GM12878 (cell line): ENCODE measurements around the gene HMX2. TPM values are rescaled to one million over a fixed set of nuclear protein-coding genes. Genes with fewer than 3 reads are reported as not detected.

ENCODE experiments used
- ATAC-seq: fragments of 200-7000 bp; cut with Tn5 transposase; 3 replicates; pipeline ENCODE4 v1.9.1; 2020; ENCODE audit warnings: mild to moderate bottlenecking, moderate library complexity
- BruUV-seq: library from RNA; stranded (reverse); fragments of 400-500 nt; replicated peaks from 2 replicates; lab custom pipeline; 2021; lab: Mats Ljungman, UMichigan
- CTCF ChIA-PET: fragments of 300-600 bp; sonication (Branson Sonifier 250); formaldehyde crosslinking; extraction: SDS; loops from one replicate; lab custom pipeline; 2021; ENCODE audit warnings: inconsistent platforms; lab: Yijun Ruan, JAX
- POLR2A ChIA-PET: fragments of 350-600 bp; formaldehyde crosslinking; extraction: SDS; loops from one replicate; lab custom pipeline; 2021; ENCODE audit warnings: inconsistent platforms; lab: Charles Lee
- RAD21 ChIA-PET: fragments of 300-600 bp; sonication (Branson Sonifier 250); formaldehyde crosslinking; loops from one replicate; lab custom pipeline; 2023; ENCODE audit warnings: antibody characterized with exemption; ENCODE audit not compliant: unreplicated experiment; lab: Charles Lee
- SMC1A ChIA-PET: fragments of 300-600 bp; sonication (Branson Sonifier 250); formaldehyde crosslinking; loops from one replicate; lab custom pipeline; 2023; ENCODE audit not compliant: unreplicated experiment, uncharacterized antibody; lab: Charles Lee
- DNase-seq: peaks from one replicate; pipeline ENCODE4 v3.0.0-alpha.2; 2011; ENCODE audit warnings: low read depth, low spot score
- FAIRE-seq: peaks from 3 replicates; lab custom pipeline; 2011; peaks lifted over from hg19 to GRCh38; lab: Jason Lieb, UNC
- H2AFZ ChIP-seq: 2 replicates; pipeline ENCODE4 v1.6.0; 2011; ENCODE audit warnings: low read depth, low read length, control low read depth; ENCODE audit not compliant: control insufficient read depth
- H3K27ac ChIP-seq: 2 replicates; pipeline ENCODE4 v1.5.1; 2011; ENCODE audit warnings: control low read depth; ENCODE audit not compliant: control insufficient read depth, insufficient read depth
- H3K27me3 ChIP-seq, 2 experiments: replicated peaks in 1 of 2; 2 replicates each; pipeline versions ENCODE4 v1.6.0 to v1.6.1; 2011; ENCODE audit warnings: low read length in 1 of 2; ENCODE audit not compliant: control insufficient read depth in 2 of 2, insufficient read depth in 2 of 2
- H3K36me3 ChIP-seq, 2 experiments: 2 replicates each; pipeline ENCODE4 v1.5.1; 2011; ENCODE audit warnings: low read length in 1 of 2; ENCODE audit not compliant: control insufficient read depth in 2 of 2, insufficient read depth in 2 of 2
- H3K4me1 ChIP-seq: 2 replicates; pipeline ENCODE4 v1.6.1; 2011; ENCODE audit warnings: mild to moderate bottlenecking, low read length, moderate library complexity, mixed read lengths; ENCODE audit not compliant: control insufficient read depth, insufficient read depth
- H3K4me2 ChIP-seq: 2 replicates; pipeline ENCODE4 v1.6.0; 2011; ENCODE audit warnings: control low read depth; ENCODE audit not compliant: control insufficient read depth, insufficient read depth
- H3K4me3 ChIP-seq: fragments of 200-600 bp; sonication (generic); 2 replicates; pipeline ENCODE4 v1.5.1; 2016
- H3K79me2 ChIP-seq: 2 replicates; pipeline ENCODE4 v1.6.0; 2011; ENCODE audit warnings: low read length; ENCODE audit not compliant: control insufficient read depth, insufficient read depth
- H3K9ac ChIP-seq: 2 replicates; pipeline ENCODE4 v1.8.0; 2011; ENCODE audit warnings: low read length, control low read depth, mixed read lengths; ENCODE audit not compliant: control insufficient read depth, insufficient read depth
- H3K9me3 ChIP-seq: replicated peaks from 3 replicates; pipeline ENCODE4 v1.5.1; 2011; ENCODE audit warnings: mild to moderate bottlenecking, low read length; ENCODE audit not compliant: control insufficient read depth, insufficient read depth
- H4K20me1 ChIP-seq: 2 replicates; pipeline ENCODE4 v1.6.0; 2011; ENCODE audit not compliant: control insufficient read depth, insufficient read depth
- GATAD2B ChIP-seq: fragments of 450-650 bp; conservative IDR thresholded peaks from 2 replicates; pipeline ENCODE4 v1.6.1; 2017; ENCODE audit warnings: low read depth, mild to moderate bottlenecking, moderate library complexity
- HDAC6 ChIP-seq: fragments of 200-600 bp; sonication (generic); IDR thresholded peaks from one replicate; pipeline ENCODE4 v1.8.0; 2017; ENCODE audit warnings: antibody characterized with exemption; ENCODE audit not compliant: unreplicated experiment
- PAX5 ChIP-seq: IDR thresholded peaks from 2 replicates; pipeline ENCODE4 v1.6.1; 2011; ENCODE audit warnings: low read depth, low read length, borderline replicate concordance
- SMARCA5 ChIP-seq: fragments of 450-650 bp; IDR thresholded peaks from 2 replicates; pipeline ENCODE4 v1.6.1; 2017; ENCODE audit warnings: mild to moderate bottlenecking
- SP1 ChIP-seq: IDR thresholded peaks from one replicate; pipeline ENCODE4 v1.6.1; 2011; ENCODE audit warnings: low read depth, low read length
- SREBF1 ChIP-seq: IDR thresholded peaks from 2 replicates; pipeline ENCODE4 v1.6.1; 2012; ENCODE audit warnings: mild to moderate bottlenecking, low read length
- WGBS: methylation state at CpG from one replicate; pipeline ENCODE4 v1.1.6; 2016; ENCODE audit warnings: low lambda C conversion rate; ENCODE audit not compliant: insufficient replicate concordance, insufficient coverage; ENCODE audit errors: missing lambda C conversion rate; 5-methylcytosine and 5-hydroxymethylcytosine counted together
- in situ Hi-C: fragments of 300-500 bp; cut with MboI; formaldehyde crosslinking; loops from 9 replicates; pipeline ENCODE4 v1.14.3; 2018; ENCODE audit warnings: mixed read lengths
- intact Hi-C: fragments of 100-400 bp; cut with micrococcal nuclease; formaldehyde crosslinking; loops from one replicate; pipeline ENCODE4 v1.14.2; 2022; ENCODE audit not compliant: unreplicated experiment
- polyA plus RNA-seq, 11 experiments: library from polyadenylated mRNA; depleted of rRNA in 4 of 11; unstranded in 6 of 11; stranded (reverse) in 5 of 11; fragments of >200 nt; fragmentation: Nextera tagmentation in 4 of 11; fragmentation: Illumina TruSeq in 1 of 11; extraction: Ambion mirVana in 4 of 11; extraction: Trizol in 1 of 11; gene quantifications; 1 replicate in 1 of 11; 2 replicates in 10 of 11; pipeline versions ENCODE4 v1.2.1 to v1.2.3, GENCODE V29; 2011 to 2016; ENCODE audit warnings: inconsistent platforms in 2 of 11, missing spikeins in 2 of 11, low read depth in 1 of 11
- total RNA-seq, 4 experiments: library from RNA; depleted of rRNA in 3 of 4; stranded (reverse); fragments of >200 nt in 3 of 4; fragmentation: Illumina TruSeq in 1 of 4; extraction: Trizol in 1 of 4; gene quantifications; 2 replicates each; pipeline versions ENCODE4 v1.2.1 to v1.2.3, GENCODE V29; 2013 to 2021
- TF ChIP-seq, protein P1 (sequence below): IDR thresholded peaks from 2 replicates; pipeline ENCODE4 v1.6.1; 2012; ENCODE audit warnings: low read depth, low read length, improper control_type of control experiment
- TF ChIP-seq, protein P2 (sequence below): fragments of 450-650 bp; IDR thresholded peaks from 2 replicates; pipeline ENCODE4 v1.6.1; 2016; ENCODE audit warnings: mild to moderate bottlenecking, moderate library complexity, borderline replicate concordance
- TF ChIP-seq, protein P3 (sequence below): fragments of 450-650 bp; IDR thresholded peaks from 2 replicates; pipeline ENCODE4 v1.6.1; 2017; ENCODE audit warnings: mild to moderate bottlenecking, low read depth, inconsistent platforms; ENCODE audit not compliant: poor library complexity, severe bottlenecking

Gene HMX2
- total and polyA plus RNA-seq, 10 of the 15 experiments (the other 5 are each of a cell fraction or from before 2014, with no cell fraction given), result 1.4 to 31.3 (median 16.8) TPM; not detected in 1

DNA sequence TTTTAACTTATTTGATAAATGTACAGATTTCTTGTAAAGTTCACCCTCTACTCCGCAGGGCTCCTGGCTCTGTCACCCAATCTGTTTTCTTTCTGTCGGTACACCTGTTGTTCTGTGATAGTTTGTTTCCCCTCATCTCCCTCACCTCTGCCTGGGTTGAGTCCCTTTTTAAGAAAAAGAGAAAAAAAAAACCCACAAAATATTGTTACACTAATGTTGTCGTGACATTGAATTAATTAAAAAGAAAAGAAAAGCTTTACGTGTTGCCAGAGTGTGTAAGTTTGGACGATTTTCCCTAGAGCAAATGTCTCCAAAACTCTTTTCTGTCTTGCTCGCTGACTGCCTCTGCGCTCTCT is 8.8 kb upstream of the HMX2 start:
- no peak for ATAC-seq
- peaks cover 31% of the 10 kb centered on the region for H3K79me2 ChIP-seq
- ChIA-PET RAD21 (interaction anchor here (0.6 to 1.5 kb wide), 3 partner anchors 214 to 419 kb away, joined by 4 to 7 read pairs (median 5); no protein-coding TSS in a partner anchor), POLR2A (interaction anchor here (1.0 kb wide), 1 partner anchor 15 kb away, joined by 4 read pairs; the partner anchor contains the start of gene BUB3), CTCF (interaction anchor here (0.6 to 3.4 kb wide), 7 partner anchors 15 to 423 kb away, joined by 3 to 16 read pairs (median 4); partner anchors contain the start of gene BUB3)
- peak overlapping the region; percentile 41 for H3K9ac ChIP-seq
- no TSS peak for BruUV-seq
- H3K9me3 ChIP-seq, result no peaks in the 10 kb centered on the region; the same call in 1 of the 3 replicates
- peak overlapping the region; percentile 61 for H3K4me3 ChIP-seq
- H2AFZ ChIP-seq, result no peak overlapping the region
- WGBS, result 27% methylated on average over 7 of the region's 7 CpGs
- no peaks in the 10 kb centered on the region for H4K20me1 ChIP-seq
- no peaks in the 10 kb centered on the region for H3K36me3 ChIP-seq
- FAIRE-seq, result no peak
- TF ChIP-seq SP1 (no peak), SMARCA5 (no peak), SREBF1 (no peak), PAX5 (no peak), HDAC6 (no peak), GATAD2B (no peak)
- TF ChIP-seq, protein P1, sequence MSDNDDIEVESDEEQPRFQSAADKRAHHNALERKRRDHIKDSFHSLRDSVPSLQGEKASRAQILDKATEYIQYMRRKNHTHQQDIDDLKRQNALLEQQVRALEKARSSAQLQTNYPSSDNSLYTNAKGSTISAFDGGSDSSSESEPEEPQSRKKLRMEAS, result no peak
- TF ChIP-seq, protein P2, sequence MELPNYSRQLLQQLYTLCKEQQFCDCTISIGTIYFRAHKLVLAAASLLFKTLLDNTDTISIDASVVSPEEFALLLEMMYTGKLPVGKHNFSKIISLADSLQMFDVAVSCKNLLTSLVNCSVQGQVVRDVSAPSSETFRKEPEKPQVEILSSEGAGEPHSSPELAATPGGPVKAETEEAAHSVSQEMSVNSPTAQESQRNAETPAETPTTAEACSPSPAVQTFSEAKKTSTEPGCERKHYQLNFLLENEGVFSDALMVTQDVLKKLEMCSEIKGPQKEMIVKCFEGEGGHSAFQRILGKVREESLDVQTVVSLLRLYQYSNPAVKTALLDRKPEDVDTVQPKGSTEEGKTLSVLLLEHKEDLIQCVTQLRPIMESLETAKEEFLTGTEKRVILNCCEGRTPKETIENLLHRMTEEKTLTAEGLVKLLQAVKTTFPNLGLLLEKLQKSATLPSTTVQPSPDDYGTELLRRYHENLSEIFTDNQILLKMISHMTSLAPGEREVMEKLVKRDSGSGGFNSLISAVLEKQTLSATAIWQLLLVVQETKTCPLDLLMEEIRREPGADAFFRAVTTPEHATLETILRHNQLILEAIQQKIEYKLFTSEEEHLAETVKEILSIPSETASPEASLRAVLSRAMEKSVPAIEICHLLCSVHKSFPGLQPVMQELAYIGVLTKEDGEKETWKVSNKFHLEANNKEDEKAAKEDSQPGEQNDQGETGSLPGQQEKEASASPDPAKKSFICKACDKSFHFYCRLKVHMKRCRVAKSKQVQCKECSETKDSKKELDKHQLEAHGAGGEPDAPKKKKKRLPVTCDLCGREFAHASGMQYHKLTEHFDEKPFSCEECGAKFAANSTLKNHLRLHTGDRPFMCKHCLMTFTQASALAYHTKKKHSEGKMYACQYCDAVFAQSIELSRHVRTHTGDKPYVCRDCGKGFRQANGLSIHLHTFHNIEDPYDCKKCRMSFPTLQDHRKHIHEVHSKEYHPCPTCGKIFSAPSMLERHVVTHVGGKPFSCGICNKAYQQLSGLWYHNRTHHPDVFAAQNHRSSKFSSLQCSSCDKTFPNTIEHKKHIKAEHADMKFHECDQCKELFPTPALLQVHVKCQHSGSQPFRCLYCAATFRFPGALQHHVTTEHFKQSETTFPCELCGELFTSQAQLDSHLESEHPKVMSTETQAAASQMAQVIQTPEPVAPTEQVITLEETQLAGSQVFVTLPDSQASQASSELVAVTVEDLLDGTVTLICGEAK, result no peak
- TF ChIP-seq, protein P3, sequence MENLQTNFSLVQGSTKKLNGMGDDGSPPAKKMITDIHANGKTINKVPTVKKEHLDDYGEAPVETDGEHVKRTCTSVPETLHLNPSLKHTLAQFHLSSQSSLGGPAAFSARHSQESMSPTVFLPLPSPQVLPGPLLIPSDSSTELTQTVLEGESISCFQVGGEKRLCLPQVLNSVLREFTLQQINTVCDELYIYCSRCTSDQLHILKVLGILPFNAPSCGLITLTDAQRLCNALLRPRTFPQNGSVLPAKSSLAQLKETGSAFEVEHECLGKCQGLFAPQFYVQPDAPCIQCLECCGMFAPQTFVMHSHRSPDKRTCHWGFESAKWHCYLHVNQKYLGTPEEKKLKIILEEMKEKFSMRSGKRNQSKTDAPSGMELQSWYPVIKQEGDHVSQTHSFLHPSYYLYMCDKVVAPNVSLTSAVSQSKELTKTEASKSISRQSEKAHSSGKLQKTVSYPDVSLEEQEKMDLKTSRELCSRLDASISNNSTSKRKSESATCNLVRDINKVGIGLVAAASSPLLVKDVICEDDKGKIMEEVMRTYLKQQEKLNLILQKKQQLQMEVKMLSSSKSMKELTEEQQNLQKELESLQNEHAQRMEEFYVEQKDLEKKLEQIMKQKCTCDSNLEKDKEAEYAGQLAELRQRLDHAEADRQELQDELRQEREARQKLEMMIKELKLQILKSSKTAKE, result no peak
- TF ChIP-seq, all 136 proteins: peak for 0
- H3K4me1 ChIP-seq, result peaks cover 4% of the 10 kb centered on the region; the same call in 1 of the 2 replicates
- H3K27me3 ChIP-seq, result peaks cover 19 to 23% of the 10 kb centered on the region in 2 experiments; a peak in 3 of 4 replicates
- in situ Hi-C loops (no loop called here), intact Hi-C loops (no loop called here)
- H3K4me2 ChIP-seq, result peak overlapping the region; percentile 95
- no peak for DNase-seq
- H3K27ac ChIP-seq, result no peak overlapping the region; the same call in 1 of the 2 replicates
- SMC1A ChIA-PET, result interaction anchor here (0.7 to 1.9 kb wide), 3 partner anchors 240 to 419 kb away, joined by 3 to 10 read pairs (median 6); no protein-coding TSS in a partner anchor
